GM18951 (cell line): ENCODE results near the gene SURF4.

Experiments
- POLR2A ChIP-seq: IDR thresholded peaks from 4 replicates; pipeline ENCODE4 v1.6.1; 2011; ENCODE audit warnings: mild to moderate bottlenecking; ENCODE audit not compliant: insufficient read length, insufficient read depth; ENCODE audit errors: extremely low read depth
- in situ Hi-C: fragments of 300-500 bp; cut with MboI; formaldehyde crosslinking; loops from one replicate; pipeline ENCODE4 v1.12.0; 2022; ENCODE audit warnings: low sequenced_read_pairs, mixed read lengths, inconsistent platforms; ENCODE audit not compliant: unreplicated experiment

SURF4 gene

GRCh38 chr9:133375116-133375723 is 640 bp downstream of the SURF4 start:
- TF ChIP-seq POLR2A, result no peak
- in situ Hi-C loops, result no loop called here

- in situ Hi-C loops, result no loop called here
- TF ChIP-seq POLR2A, result no peak
Measured at GRCh38 chr9:133374612-133375115, 1.2 kb downstream of the SURF4 start.

- no peak for TF ChIP-seq POLR2A
- in situ Hi-C loops, result no loop called here
Measured at GRCh38 chr9:133372144-133372543, 3.7 kb downstream of the SURF4 start.

DNA sequence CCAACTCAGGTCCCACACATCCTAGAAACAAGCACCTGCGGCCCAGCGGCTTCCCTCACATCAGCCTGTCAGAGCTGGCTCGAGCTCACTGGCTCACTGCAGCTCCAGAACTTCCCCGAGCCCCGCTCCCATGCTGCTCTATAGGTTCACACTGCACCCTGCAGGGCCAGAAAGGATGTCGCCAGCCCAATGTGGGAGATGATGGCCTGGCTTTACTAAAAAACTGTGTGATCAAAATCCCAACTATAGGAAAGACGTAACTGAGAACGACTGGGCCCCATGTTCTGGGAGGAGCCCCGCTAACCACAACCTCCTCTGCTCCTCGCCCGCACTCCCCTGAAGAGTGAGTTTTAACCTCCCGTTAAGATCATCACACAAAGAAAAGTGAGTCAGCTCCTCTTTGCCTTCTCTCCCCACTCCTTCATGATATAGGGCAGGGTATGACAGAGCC is 4.6 kb downstream of the SURF4 start:
- TF ChIP-seq POLR2A, result no peak
- in situ Hi-C loops, result no loop called here

DNA sequence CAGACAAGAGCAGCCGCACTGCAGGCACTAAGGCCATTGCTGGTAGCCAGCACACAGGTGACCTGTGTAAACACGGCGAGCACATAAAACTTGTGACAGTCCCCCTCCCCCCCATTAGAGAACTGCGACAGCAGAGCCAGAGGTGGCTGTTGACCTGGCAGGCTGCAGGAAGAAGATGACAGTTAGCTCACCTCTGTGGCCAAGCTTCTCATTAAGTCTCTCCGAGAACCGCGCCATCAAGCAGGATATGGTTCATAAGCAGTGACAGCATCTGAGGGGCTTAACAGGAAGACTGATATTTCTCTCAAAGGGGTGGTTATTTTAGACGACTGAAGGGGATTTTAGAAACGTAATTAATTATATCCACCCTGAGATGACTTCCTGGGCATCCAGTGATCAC is 5.2 kb downstream of the SURF4 start:
- no peak for TF ChIP-seq POLR2A
- in situ Hi-C loops, result no loop called here

- TF ChIP-seq POLR2A, result no peak
- in situ Hi-C loops, result no loop called here
Measured at GRCh38 chr9:133369933-133370332, 5.9 kb downstream of the SURF4 start.

DNA sequence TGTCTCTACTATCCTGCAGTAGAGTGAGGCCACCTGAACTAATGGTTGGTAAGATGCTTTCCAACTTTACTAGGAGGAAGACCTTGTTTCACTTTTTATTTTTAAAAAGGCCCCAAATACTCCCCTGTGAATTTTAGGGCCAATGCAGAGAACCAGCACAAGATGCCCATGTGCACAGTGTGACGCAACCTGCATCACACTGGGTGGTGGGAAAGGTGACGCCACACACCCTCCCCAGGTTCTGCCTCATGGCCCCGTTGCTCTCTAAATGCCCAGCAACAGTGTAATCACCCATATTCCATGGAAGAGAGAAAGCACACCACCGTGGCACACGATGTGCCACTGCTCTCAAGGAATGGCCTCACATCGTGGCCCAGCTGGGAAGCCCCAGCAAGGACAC is 6.4 kb downstream of the SURF4 start:
- no peak for TF ChIP-seq POLR2A
- in situ Hi-C loops, result no loop called here

DNA sequence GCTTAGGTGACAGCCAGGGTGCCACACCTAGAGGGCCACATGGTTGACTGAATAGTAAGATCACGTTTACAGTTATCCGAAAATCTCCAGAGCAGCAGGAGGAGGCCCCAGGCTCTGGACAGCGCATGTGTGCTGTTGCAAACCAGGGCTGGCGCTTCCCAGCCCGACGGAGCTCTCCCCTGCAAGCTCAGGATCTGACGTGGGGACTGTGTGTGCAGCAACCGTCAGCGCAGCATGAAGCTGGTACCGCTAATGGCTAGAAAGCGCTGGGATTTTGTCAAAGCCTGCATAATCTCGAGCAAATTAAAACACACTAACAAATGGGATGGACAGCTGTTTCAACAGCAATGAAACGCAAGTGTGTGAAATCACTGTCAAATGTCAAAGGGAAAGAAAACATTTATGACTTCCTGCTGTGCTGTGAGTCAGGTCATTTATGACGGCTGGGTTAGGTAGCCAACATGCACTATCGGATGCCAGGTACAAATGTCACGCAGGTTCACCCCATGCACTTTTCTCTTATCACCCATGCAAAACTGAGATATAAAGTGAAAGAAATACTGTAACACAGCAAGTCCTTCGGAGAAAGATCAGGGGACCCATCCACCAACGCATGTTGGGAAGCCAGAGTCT is 7.5 kb downstream of the SURF4 start:
- in situ Hi-C loops, result no loop called here
- TF ChIP-seq POLR2A, result no peak

DNA sequence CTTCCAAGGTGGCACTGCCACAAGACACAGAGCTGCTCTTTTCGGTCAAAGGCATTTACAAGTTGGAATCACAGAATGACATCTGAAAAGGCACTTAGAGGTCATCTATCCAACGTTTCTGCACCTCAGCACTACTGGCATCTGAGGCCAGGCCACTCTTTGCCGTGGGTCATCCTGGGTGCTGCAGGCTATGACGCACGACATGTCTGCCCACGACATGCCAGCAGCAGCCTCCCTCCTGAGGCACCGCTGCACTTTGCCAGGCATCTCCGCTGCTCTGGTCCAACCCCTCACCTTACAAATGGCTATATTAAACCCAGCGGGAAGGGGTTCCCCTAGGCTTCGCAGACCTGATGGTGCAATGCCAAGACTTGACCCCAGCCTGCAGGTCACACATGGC is 8.1 kb downstream of the SURF4 start:
- TF ChIP-seq POLR2A, result no peak
- in situ Hi-C loops, result no loop called here

DNA sequence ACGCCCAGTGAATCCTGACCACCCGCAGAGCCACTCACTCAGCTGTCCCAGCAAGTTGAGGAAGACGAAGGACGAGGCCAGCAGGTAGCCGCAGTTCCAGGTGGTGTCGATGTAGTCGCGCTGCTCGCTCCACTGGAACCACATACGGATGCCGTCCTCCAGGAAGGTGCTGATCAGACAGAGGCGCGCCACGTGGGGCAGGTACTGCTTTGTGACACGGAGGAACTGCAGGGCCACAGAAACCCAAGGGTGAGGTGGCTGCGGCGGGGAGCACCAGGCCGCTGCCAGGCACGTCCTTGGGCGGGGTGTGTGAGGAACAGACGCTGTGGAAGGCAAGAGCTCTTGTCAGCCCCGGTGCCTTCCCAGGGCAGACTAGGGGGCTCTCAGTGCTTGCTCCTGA is 8.6 kb downstream of the SURF4 start:
- in situ Hi-C loops, result no loop called here
- TF ChIP-seq POLR2A, result no peak

- TF ChIP-seq POLR2A, result no peak
- in situ Hi-C loops, result no loop called here
Measured at GRCh38 chr9:133366435-133366834, 9.4 kb downstream of the SURF4 start.

DNA sequence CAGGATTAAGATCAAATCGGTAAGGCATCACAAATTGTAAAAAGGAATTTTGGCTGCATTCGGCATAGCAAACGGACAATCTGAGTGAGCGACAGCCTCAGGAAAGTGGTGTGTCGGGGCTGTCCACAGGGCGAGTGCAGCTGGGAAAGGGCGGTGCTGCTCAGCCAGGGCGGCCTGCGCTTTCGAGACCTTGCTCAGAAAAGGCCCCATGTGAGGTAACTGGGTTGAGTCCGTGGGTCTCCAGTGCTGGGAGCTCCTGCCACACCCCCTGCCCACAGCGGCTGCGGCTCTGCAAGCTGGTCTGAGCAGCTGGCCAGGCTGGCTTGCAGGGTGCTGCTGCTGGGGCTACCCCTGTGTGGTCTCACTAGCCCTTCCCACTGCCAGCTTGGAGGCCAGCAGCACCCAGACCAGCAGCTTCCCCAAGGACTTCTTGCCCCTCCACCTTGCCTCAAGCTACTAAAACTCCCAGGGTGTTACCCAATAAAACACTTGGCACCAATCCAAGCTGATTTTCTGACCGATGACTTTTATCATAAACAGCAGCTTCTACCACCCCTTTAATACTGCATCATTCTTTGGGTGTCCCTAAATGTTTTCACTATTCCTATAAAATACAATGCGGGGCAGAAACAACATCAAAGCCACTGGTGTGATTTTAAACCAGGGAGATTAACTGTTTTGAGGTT is 13.4 kb downstream of the SURF4 start:
- in situ Hi-C loops, result no loop called here
- TF ChIP-seq POLR2A, result peak; percentile 21

- no peak for TF ChIP-seq POLR2A
- in situ Hi-C loops, result no loop called here
Measured at GRCh38 chr9:133361507-133362092, 14.3 kb downstream of the SURF4 start.
